HepG2 (cell line): ENCODE measurements around the gene HDLBP. TPM values are rescaled to one million over a fixed set of nuclear protein-coding genes. Genes with fewer than 3 reads are reported as not detected.

ENCODE experiments used
- FLYWCH1 ChIP-seq: sonication (generic); formaldehyde crosslinking; IDR thresholded peaks from 2 replicates; pipeline ENCODE4 v1.8.1; 2023; ENCODE audit warnings: mild to moderate bottlenecking, missing genetic modification reagents
- KDM1A ChIP-seq: IDR thresholded peaks from 2 replicates; pipeline ENCODE4 v1.6.1; 2016; ENCODE audit warnings: missing compliant biosample characterization
- NR2F2 ChIP-seq: IDR thresholded peaks from 2 replicates; pipeline ENCODE4 v1.6.1; 2012; ENCODE audit warnings: low read depth, inconsistent platforms, borderline replicate concordance
- PCBP1 ChIP-seq: fragments of 200-400 bp; formaldehyde crosslinking; IDR thresholded peaks from 2 replicates; pipeline ENCODE4 v1.6.1; 2017; ENCODE audit warnings: mild to moderate bottlenecking, low read depth, low read length, borderline replicate concordance
- RBM22 ChIP-seq: fragments of 200-400 bp; formaldehyde crosslinking; optimal IDR thresholded peaks from 2 replicates; pipeline ENCODE3; 2017; ENCODE audit warnings: mild to moderate bottlenecking, low read length, moderate library complexity
- U2AF2 ChIP-seq: fragments of 200-400 bp; formaldehyde crosslinking; IDR thresholded peaks from 2 replicates; pipeline ENCODE4 v1.6.1; 2017; ENCODE audit warnings: low read depth, mild to moderate bottlenecking, low read length
- ZNF234 ChIP-seq: sonication (generic); formaldehyde crosslinking; conservative IDR thresholded peaks from 2 replicates; pipeline ENCODE4 v1.5.1; 2020; ENCODE audit warnings: mild to moderate bottlenecking, missing genetic modification reagents
- ZNF292 ChIP-seq: sonication (generic); formaldehyde crosslinking; IDR thresholded peaks from 2 replicates; pipeline ENCODE4 v1.8.1; 2022; ENCODE audit warnings: mild to moderate bottlenecking, low read depth, missing genetic modification reagents, borderline replicate concordance
- ZNF30 ChIP-seq: sonication (generic); formaldehyde crosslinking; IDR thresholded peaks from 2 replicates; pipeline ENCODE4 v1.5.0; 2020; ENCODE audit warnings: mild to moderate bottlenecking, missing genetic modification reagents
- polyA plus RNA-seq, 8 experiments: library from polyadenylated mRNA; depleted of rRNA in 3 of 8; stranded (reverse) in 7 of 8; unstranded in 1 of 8; fragments of >200 nt; fragmentation: Illumina TruSeq in 4 of 8; extraction: Trizol in 4 of 8; gene quantifications; 2 replicates each; pipeline versions ENCODE4 v1.2.1 to v1.2.3, GENCODE V29; 2011 to 2016; ENCODE audit warnings: low read depth in 4 of 8, missing spikeins in 1 of 8, mixed read lengths in 1 of 8; ENCODE audit not compliant: insufficient read depth in 1 of 8
- total RNA-seq, 5 experiments: library from RNA; depleted of rRNA; stranded (reverse); fragments of >200 nt; fragmentation: Illumina TruSeq; extraction: Trizol; gene quantifications; 2 replicates each; pipeline ENCODE4 v1.2.3, GENCODE V29; 2016; ENCODE audit warnings: low read depth in 1 of 5
- TF ChIP-seq, protein P1 (sequence below): sonication (generic); formaldehyde crosslinking; IDR thresholded peaks from 2 replicates; pipeline ENCODE4 v1.5.1; 2020; ENCODE audit warnings: mild to moderate bottlenecking, missing genetic modification reagents, moderate library complexity
- TF ChIP-seq, protein P2 (sequence below): IDR thresholded peaks from 2 replicates; pipeline ENCODE4 v1.6.1; 2016; ENCODE audit warnings: missing genetic modification reagents, missing compliant biosample characterization
- TF ChIP-seq, protein P3 (sequence below): sonication (generic); formaldehyde crosslinking; IDR thresholded peaks from 2 replicates; pipeline ENCODE4 v1.4.0; 2020; ENCODE audit warnings: missing genetic modification reagents
- TF ChIP-seq, protein P4 (sequence below): sonication (generic); formaldehyde crosslinking; IDR thresholded peaks from 2 replicates; pipeline ENCODE4; 2020; ENCODE audit warnings: missing genetic modification reagents, mild to moderate bottlenecking, borderline replicate concordance
- TF ChIP-seq, protein P5 (sequence below): sonication (generic); formaldehyde crosslinking; IDR thresholded peaks from 2 replicates; pipeline ENCODE4 v1.8.1; 2023; ENCODE audit warnings: mild to moderate bottlenecking, inconsistent platforms, moderate library complexity, missing genetic modification reagents, borderline replicate concordance
- TF ChIP-seq, protein P6 (sequence below): sonication (generic); formaldehyde crosslinking; IDR thresholded peaks from 2 replicates; pipeline ENCODE4 v1.4.0; 2020; ENCODE audit warnings: missing genetic modification reagents, mild to moderate bottlenecking, borderline replicate concordance

The HDLBP gene
- total and polyA plus RNA-seq, 2 of the 13 experiments (the other 11 are each of a cell fraction or from before 2014, with no cell fraction given), result 464 to 707 TPM

DNA sequence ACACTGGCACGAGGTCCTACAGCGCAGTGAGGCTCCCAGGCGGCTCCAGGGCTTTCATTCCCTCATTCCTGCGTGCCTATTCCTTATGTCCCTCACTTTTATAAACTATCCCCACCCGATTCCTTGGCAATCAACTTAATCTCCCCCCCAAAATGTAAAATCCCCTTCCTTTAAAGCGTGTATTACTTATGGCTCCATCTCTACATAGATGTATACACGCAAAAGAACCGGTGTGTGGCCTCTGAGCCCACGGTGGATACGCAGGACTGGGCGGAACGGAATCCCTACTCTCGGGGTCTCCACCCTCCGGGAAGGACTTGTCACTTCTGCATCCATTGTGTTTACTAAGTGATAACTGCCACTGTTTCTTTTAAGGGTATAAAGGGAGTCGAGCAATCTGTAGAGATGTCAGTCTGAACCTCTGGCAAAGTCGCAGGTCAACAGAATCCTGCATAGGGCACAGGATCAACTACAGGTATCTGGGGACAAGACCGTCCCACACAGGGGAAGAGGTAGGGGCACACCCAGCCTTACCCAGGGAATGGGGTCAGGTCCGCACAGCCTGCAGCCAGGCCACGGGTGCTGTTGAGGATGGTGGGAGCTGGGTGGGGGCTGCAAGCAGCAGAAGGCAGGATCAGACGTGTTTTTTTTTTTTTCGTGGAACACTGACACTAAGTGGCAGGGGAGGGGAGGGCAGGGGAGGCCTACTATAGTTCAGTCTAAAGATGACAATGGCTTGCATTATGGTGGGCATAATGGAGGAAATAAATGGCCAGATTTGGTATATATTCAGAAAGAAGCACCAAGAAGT is 42.1 kb downstream of the HDLBP start (continued):
- TF ChIP-seq, protein P1, sequence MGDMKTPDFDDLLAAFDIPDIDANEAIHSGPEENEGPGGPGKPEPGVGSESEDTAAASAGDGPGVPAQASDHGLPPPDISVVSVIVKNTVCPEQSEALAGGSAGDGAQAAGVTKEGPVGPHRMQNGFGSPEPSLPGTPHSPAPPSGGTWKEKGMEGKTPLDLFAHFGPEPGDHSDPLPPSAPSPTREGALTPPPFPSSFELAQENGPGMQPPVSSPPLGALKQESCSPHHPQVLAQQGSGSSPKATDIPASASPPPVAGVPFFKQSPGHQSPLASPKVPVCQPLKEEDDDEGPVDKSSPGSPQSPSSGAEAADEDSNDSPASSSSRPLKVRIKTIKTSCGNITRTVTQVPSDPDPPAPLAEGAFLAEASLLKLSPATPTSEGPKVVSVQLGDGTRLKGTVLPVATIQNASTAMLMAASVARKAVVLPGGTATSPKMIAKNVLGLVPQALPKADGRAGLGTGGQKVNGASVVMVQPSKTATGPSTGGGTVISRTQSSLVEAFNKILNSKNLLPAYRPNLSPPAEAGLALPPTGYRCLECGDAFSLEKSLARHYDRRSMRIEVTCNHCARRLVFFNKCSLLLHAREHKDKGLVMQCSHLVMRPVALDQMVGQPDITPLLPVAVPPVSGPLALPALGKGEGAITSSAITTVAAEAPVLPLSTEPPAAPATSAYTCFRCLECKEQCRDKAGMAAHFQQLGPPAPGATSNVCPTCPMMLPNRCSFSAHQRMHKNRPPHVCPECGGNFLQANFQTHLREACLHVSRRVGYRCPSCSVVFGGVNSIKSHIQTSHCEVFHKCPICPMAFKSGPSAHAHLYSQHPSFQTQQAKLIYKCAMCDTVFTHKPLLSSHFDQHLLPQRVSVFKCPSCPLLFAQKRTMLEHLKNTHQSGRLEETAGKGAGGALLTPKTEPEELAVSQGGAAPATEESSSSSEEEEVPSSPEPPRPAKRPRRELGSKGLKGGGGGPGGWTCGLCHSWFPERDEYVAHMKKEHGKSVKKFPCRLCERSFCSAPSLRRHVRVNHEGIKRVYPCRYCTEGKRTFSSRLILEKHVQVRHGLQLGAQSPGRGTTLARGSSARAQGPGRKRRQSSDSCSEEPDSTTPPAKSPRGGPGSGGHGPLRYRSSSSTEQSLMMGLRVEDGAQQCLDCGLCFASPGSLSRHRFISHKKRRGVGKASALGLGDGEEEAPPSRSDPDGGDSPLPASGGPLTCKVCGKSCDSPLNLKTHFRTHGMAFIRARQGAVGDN (CRISPR knock-in tag), result no peak; the same call in 1 of the 2 replicates
- TF ChIP-seq, protein P2, sequence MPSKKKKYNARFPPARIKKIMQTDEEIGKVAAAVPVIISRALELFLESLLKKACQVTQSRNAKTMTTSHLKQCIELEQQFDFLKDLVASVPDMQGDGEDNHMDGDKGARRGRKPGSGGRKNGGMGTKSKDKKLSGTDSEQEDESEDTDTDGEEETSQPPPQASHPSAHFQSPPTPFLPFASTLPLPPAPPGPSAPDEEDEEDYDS (CRISPR knock-in tag), result no peak
- TF ChIP-seq RBM22 (peak; percentile 55), FLYWCH1 (CRISPR knock-in tag) (no peak), ZNF292 (CRISPR knock-in tag) (0 out of 2 replicates have a peak, but pooled peaks have one; percentile 18), ZNF234 (CRISPR knock-in tag) (no peak), ZNF30 (CRISPR knock-in tag) (no peak), PCBP1 (no peak), KDM1A (CRISPR knock-in tag) (no peak), NR2F2 (no peak), U2AF2 (no peak)
- TF ChIP-seq, protein P3, sequence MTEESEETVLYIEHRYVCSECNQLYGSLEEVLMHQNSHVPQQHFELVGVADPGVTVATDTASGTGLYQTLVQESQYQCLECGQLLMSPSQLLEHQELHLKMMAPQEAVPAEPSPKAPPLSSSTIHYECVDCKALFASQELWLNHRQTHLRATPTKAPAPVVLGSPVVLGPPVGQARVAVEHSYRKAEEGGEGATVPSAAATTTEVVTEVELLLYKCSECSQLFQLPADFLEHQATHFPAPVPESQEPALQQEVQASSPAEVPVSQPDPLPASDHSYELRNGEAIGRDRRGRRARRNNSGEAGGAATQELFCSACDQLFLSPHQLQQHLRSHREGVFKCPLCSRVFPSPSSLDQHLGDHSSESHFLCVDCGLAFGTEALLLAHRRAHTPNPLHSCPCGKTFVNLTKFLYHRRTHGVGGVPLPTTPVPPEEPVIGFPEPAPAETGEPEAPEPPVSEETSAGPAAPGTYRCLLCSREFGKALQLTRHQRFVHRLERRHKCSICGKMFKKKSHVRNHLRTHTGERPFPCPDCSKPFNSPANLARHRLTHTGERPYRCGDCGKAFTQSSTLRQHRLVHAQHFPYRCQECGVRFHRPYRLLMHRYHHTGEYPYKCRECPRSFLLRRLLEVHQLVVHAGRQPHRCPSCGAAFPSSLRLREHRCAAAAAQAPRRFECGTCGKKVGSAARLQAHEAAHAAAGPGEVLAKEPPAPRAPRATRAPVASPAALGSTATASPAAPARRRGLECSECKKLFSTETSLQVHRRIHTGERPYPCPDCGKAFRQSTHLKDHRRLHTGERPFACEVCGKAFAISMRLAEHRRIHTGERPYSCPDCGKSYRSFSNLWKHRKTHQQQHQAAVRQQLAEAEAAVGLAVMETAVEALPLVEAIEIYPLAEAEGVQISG (CRISPR knock-in tag), result no peak
- TF ChIP-seq, protein P4, sequence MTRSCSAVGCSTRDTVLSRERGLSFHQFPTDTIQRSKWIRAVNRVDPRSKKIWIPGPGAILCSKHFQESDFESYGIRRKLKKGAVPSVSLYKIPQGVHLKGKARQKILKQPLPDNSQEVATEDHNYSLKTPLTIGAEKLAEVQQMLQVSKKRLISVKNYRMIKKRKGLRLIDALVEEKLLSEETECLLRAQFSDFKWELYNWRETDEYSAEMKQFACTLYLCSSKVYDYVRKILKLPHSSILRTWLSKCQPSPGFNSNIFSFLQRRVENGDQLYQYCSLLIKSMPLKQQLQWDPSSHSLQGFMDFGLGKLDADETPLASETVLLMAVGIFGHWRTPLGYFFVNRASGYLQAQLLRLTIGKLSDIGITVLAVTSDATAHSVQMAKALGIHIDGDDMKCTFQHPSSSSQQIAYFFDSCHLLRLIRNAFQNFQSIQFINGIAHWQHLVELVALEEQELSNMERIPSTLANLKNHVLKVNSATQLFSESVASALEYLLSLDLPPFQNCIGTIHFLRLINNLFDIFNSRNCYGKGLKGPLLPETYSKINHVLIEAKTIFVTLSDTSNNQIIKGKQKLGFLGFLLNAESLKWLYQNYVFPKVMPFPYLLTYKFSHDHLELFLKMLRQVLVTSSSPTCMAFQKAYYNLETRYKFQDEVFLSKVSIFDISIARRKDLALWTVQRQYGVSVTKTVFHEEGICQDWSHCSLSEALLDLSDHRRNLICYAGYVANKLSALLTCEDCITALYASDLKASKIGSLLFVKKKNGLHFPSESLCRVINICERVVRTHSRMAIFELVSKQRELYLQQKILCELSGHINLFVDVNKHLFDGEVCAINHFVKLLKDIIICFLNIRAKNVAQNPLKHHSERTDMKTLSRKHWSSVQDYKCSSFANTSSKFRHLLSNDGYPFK (CRISPR knock-in tag), result no peak
- TF ChIP-seq, protein P5, sequence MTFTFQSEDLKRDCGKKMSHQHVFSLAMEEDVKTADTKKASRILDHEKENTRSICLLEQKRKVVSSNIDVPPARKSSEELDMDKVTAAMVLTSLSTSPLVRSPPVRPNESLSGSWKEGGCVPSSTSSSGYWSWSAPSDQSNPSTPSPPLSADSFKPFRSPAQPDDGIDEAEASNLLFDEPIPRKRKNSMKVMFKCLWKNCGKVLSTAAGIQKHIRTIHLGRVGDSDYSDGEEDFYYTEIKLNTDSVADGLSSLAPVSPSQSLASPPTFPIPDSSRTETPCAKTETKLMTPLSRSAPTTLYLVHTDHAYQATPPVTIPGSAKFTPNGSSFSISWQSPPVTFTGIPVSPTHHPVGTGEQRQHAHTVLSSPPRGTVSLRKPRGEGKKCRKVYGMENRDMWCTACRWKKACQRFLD (CRISPR knock-in tag), result no peak
- TF ChIP-seq, protein P6, sequence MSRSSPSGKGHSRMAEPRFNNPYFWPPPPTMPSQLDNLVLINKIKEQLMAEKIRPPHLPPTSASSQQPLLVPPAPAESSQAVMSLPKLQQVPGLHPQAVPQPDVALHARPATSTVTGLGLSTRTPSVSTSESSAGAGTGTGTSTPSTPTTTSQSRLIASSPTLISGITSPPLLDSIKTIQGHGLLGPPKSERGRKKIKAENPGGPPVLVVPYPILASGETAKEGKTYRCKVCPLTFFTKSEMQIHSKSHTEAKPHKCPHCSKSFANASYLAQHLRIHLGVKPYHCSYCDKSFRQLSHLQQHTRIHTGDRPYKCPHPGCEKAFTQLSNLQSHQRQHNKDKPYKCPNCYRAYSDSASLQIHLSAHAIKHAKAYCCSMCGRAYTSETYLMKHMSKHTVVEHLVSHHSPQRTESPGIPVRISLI (CRISPR knock-in tag), result peak; percentile 80
